Right lung (tissue), 5 donors: Measurements from ENCODE around the gene HOXB1. TPM values are rescaled to one million over a fixed set of nuclear protein-coding genes. Genes with fewer than 3 reads are reported as not detected.

ENCODE experiments used
- DNase-seq, 2 donors: peaks; one replicate each; pipeline ENCODE4 v3.0.0-alpha.2; 2013
- polyA plus RNA-seq, 5 donors: library from polyadenylated mRNA; unstranded; fragments of 120-200 nt; gene quantifications; one replicate each; pipeline versions ENCODE4 v1.2.1 to v1.2.3, GENCODE V29; 2013; ENCODE audit warnings: inconsistent platforms in 1 of 5, low replicate concordance in 1 of 5; ENCODE audit not compliant: insufficient read length in 5 of 5, insufficient read depth in 1 of 5

The HOXB1 gene
- polyA plus RNA-seq, 5 donors, result 0.05 to 0.27 (median 0.16) TPM; not detected in 1

DNA sequence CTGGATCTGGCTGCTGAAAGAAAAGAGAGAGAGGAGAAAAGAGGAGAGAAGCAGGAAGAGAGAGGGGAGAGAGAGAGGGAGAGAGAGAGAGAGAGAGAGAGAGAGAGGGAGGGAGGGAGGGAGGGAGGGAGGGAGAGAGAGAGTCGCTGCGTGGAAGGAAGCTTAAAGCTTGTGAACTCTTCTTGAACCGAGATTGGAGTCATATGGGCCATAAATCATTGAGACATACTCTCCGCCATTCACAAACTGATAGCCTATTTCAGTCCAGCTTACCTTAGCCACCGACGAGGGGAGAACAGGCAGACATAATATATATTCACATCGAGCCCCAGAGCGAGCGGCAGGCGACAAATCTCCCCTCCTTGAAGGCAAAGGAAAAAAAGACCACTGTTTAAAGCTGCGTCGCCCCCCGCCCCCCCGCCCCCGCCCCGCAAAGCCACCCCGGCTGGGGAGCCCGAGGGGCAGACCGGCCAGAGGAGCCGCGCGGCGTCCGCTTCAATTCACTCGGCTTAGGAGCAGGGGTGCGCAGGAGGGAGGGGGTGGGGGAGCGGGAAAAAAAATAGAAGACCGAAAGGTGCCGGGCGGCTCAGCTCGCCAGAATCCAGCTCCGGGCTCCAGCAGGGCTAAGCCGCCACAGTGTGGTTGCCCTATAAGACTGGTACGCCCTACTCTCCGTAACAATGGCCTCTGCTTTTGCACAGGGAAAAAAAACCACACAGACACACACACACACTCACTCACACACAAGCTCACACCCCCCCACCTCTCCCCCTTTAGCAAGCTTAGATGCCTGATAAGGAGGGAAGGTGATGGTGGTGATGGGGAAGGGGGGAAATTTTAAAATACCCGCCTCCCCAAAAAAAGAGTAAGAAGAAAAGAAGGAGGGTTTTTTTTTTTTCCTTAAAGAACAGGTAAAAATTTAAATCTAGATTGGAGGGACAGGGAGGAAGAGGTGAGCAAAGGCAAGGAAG lies 24.7 kb upstream of the HOXB1 start:
- peak; percentile 76 to 80 for DNase-seq

DNA sequence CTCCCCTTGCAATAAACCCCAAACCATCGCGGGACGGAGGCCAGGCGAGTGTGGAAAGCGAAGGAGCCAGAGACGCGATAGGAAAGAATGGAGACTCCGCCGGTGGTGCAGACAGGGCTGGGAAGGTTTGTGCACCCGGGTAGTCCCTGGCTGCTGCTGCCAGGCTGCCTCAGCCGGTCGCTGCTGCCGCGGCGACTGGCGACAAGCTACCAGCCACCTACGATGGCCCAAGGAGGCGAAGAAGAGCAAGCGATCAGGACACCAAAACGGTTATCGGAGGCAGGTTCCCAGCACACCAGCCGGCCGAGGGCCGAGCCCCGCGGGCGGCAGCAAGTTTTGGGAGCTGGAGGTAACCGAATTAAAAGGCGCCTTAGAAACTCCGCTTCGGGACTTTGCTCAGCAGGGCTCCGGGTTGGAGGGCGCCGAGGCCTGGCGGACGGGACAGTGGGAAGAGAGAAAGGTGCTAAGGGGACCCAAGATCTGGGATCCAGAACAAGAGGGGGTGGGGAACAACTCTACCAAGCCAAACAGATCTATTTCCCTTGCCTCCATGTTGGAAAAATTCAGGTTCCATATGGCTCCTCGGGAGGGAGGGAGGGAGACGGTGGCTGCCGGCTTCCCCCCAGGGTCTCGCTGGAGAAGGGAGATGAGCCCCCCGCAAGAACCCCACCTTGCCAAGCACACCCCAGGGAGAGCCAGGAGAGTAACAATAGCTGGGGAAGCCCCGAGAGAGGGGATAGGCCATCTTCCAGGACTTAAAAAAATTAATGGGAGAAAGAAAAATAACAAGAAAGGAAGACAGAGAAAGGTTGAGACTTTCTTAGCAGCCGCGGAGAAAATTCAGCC lies 23.8 kb upstream of the HOXB1 start:
- DNase-seq, result peak; percentile 20 to 36

DNA sequence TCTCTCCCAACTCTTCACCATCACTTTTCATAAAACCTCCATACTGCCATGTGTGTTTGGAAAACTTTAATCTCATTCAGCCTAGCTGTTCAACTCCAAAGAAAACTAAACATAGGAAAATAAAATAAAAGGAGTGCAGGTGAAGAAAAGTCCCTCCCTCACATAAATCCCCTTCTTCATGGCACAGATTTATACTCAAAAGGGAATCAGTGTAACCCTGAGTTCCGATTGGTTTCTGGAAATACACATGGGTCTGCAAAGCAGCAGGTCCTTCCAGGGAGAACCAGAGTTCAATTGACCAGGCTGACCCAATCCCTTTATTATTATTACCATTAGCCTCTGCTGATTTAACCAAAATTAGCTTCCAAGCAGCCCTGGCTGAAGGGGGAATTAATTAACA lies 23.0 kb upstream of the HOXB1 start:
- peak in 1 of 2 donors; percentile 33 for DNase-seq

DNA sequence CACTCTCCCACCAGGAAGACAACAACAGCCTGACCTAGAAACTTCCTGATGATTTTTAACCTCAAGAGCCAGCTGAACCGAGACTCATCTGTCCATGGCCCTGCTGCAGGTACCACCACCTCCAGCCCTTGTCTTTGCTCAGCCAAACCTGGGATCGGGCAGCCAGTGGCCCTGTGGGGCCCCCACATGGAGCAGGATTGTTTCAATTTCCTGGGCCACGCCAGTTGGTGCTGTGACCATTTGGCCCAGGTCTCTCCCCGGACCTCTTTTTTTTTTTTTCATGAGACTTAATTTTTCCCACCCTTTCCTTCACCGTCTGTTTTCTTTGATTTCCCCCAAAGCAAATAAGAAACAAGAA lies 22.4 kb upstream of the HOXB1 start:
- no peak for DNase-seq

GRCh38 chr17:48552466-48553189 lies 21.8 kb upstream of the HOXB1 start:
- DNase-seq, result peak; percentile 58 to 59

DNA sequence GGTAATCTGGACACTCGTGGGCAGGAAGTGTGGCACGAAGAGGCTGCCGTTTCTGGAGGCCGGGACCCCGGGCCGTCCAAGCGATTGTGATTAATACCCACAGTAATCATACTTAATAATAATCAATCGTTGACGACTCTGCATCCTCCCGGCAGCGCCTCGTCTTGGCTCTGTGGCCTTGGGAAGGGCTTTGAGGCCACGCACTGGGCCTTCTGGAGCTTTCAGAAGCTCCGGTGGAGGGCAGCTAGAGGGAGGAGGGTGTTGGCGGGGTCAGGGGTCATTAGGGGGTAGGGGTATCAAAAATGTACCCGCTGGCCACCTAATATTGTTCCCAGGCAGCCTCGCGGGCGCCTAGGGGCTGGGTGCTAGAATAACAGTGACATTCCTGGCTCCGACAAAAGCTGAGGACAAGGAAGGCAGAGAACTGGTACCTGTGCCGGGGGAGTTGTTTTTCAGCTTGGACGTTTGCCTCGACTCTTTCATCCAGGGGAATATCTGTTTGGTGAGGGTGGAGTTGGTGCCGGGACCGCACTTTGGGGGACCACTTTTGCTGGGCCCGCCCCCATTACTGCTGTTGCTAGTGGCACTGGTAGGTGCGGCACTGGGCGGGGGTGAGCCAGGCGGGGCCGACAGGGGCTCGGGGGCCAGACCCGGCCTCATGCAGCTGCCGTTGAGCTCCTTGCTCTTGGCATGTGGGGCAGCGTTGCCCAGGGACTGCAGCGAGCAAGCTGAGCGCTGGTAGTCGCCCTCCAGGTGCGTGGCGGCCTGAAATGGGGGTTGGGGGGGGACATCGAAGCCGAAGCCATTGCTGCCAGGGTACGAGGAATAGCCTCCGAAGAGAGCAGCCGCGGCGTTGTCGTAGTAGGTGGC lies 21.0 kb upstream of the HOXB1 start:
- DNase-seq, result peak in 1 of 2 donors; percentile 35

DNA sequence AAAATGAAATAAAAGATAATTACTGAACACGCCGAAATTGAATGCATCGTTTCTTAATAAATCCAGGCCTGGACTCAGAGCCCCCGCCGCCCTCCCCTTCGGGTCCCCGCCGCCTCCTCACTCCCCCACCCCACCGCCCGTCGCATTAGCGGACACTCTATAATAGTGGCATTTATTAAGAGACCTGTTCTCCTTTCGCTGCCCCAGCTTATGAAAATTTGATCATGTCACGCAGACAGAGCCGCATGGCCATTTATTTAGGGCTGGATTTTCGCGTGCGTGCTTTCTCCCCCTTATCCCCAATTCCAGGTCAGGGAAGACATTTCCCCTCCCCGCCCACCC lies 20.4 kb upstream of the HOXB1 start:
- peak; percentile 36 to 41 for DNase-seq

DNA sequence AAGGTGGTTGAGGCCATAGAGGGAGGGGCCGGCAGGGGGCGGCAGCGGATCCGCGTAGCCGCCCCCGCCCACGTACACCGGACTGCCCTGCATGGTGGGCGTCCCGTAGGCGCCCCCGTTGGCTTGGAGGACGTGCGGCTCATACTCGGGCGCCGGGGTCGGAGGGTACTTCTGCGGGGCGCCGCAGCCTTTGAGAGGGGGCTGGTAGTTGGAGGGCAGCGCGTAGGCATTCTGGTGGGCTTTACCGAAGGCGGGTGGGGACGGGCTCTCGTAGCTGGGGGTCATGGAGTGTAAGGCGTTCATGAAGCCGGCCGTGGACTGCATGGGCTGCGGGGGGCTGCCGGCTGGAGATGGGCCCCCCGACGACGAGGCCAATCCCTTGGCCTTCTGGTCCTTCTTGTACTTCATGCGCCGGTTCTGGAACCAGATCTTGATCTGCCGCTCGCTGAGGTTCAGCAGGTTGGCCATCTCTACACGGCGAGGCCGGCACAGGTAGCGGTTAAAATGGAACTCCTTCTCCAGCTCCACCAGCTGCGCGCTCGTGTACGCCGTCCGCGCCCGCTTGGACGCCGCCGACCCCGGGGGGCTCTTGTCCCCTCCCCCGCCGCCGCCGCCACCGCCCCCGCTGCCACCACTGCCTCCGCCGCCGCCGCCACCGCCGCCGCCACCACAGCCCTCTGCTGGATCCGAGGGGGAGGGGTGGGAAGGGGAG lies 19.8 kb upstream of the HOXB1 start:
- peak in 1 of 2 donors; percentile 36 for DNase-seq

- peak; percentile 26 to 33 for DNase-seq
These were observed 19.2 kb upstream of the HOXB1 start for GRCh38 chr17:48549914-48550501.

DNA sequence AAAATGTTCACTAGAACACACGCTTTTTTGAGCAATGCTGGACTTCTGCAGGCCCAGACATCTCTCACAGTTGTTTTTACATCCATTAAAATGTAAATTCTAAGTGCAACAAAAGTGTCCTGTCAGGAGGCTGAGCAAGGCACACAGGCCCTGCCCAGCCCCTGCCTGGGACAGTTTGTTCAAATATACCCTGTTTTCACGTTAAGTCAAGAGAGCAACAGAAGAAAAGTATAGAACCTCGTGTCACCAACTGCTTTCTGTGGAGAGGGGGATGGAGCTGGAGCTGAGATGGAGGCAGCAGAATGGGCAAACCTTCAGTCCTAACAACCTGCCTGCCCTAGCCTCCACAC lies 18.4 kb upstream of the HOXB1 start:
- peak in 1 of 2 donors; percentile 18 for DNase-seq

GRCh38 chr17:48548523-48549280 lies 17.9 kb upstream of the HOXB1 start:
- DNase-seq, result no peak

- peak; percentile 73 to 75 for DNase-seq
These were observed 17.2 kb upstream of the HOXB1 start for GRCh38 chr17:48547808-48548522.

DNA sequence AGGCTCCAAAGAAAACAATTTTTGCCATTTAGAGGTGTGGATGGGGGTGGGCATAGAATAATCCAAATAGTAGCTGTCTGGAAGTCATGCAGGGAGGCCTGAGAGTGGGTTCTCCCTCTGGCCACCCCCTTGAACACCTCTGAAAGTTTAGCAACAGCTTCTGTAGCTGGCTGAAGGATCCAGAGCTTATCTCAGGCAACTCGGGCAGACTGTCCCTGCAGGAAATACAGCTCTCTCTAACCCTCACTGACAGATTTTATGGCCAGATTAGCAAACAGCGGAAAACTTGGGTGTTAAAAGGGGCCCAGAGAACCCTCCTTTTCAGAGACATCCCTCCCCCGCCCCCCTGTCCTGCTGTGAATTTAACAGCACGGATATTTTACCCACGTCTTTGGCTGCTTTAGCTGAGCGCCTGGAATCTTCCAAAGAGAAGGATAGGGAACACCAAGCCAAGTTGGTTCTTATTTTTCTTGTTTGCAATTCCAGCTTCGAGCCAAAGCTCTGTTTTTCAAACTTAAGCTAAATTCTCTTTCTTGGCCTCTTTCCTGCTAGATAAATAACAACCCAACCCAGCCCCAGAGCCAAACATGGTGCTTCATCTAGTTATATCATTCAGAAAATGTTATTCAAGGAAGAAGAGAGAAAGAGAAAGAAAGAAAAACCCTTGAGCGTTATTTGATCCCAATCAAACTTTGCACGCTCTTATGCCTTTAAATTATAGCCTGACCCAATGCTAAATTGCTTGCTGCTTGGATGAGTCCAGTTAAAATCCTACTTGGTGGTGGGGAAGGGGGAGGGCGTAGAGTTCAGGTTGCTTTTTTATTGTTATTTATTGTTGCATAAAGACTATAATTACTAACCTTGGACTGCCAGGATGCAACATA lies 16.4 kb upstream of the HOXB1 start:
- peak; percentile 84 to 88 for DNase-seq

GRCh38 chr17:48546137-48546923 lies 15.5 kb upstream of the HOXB1 start:
- DNase-seq, result peak in 1 of 2 donors; percentile 79

GRCh38 chr17:48545539-48545938 lies 14.7 kb upstream of the HOXB1 start:
- no peak for DNase-seq

- DNase-seq, result no peak
These were observed 14.2 kb upstream of the HOXB1 start, which contains the start of gene HOXB2 for GRCh38 chr17:48545022-48545375. TSS of gene HOXB2 (minus strand) at chr17:48545109. CDS start at chr17:48544911, 198 bp downstream.
